Astrocyte (in vitro differentiated cells and primary cell): ENCODE measurements around the gene AFF2.

Experiments used
- EZH2 ChIP-seq: IDR thresholded peaks from 2 replicates; pipeline ENCODE4 v1.6.1; 2012; ENCODE audit warnings: mild to moderate bottlenecking, low read length, inconsistent platforms; ENCODE audit not compliant: insufficient read depth
- TF ChIP-seq, protein P1 (sequence below): IDR thresholded peaks from 2 replicates; pipeline ENCODE4 v1.5.1; 2011; ENCODE audit warnings: low read depth, mild to moderate bottlenecking, inconsistent platforms, low read length, moderate library complexity; ENCODE audit not compliant: insufficient read depth

DNA sequence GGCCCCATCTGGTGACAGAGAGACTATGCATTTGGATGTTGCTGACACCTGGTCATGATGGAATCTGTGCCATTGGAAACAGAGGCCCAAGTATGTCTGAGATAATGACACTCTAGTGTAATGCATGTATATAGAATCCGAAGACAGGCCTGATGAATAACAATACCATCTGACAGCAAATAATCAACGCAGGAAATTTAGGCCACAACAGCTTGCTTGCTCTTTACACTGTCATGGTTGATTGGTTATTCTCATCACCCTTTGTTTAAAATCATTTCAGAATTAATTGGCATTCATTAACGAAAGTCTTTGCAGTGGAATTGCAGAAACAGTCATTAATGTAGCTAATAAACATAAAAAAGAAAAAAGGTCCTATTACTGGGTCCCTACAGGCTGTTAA, 194.8 kb downstream of the AFF2 start:
- TF ChIP-seq, protein P1, sequence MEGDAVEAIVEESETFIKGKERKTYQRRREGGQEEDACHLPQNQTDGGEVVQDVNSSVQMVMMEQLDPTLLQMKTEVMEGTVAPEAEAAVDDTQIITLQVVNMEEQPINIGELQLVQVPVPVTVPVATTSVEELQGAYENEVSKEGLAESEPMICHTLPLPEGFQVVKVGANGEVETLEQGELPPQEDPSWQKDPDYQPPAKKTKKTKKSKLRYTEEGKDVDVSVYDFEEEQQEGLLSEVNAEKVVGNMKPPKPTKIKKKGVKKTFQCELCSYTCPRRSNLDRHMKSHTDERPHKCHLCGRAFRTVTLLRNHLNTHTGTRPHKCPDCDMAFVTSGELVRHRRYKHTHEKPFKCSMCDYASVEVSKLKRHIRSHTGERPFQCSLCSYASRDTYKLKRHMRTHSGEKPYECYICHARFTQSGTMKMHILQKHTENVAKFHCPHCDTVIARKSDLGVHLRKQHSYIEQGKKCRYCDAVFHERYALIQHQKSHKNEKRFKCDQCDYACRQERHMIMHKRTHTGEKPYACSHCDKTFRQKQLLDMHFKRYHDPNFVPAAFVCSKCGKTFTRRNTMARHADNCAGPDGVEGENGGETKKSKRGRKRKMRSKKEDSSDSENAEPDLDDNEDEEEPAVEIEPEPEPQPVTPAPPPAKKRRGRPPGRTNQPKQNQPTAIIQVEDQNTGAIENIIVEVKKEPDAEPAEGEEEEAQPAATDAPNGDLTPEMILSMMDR: no peak
- TF ChIP-seq EZH2: no peak
